Endothelial cell of umbilical vein (primary cell): ENCODE data around the gene CLDN16. TPM values are rescaled to one million over a fixed set of nuclear protein-coding genes. Genes with fewer than 3 reads are reported as not detected.
A peak's percentile ranks its signal among the peaks of the same experiment; 100 is the strongest.

Source experiments
- BruUV-seq: library from RNA; stranded (reverse); fragments of 400-500 nt; replicated peaks from 2 replicates; lab custom pipeline; 2021; lab: Mats Ljungman, UMichigan
- CTCF ChIA-PET: fragments of 300-600, 350-600 bp; sonication (Branson Sonifier 250); formaldehyde crosslinking; loops from one replicate; lab custom pipeline; 2021; ENCODE audit warnings: antibody characterized with exemption, inconsistent platforms; lab: Charles Lee
- POLR2A ChIA-PET: fragments of 300-600, 350-600 bp; sonication (Branson Sonifier 250); formaldehyde crosslinking; loops from one replicate; lab custom pipeline; 2021; ENCODE audit warnings: antibody characterized with exemption, inconsistent platforms; lab: Charles Lee
- DNase-seq: peaks from one replicate; pipeline ENCODE4 v3.0.0-alpha.2; 2011; ENCODE audit warnings: low read depth, low spot score
- FAIRE-seq: peaks from 2 replicates; lab custom pipeline; 2011; peaks lifted over from hg19 to GRCh38; lab: Jason Lieb, UNC
- H2AFZ ChIP-seq: 2 replicates; pipeline ENCODE4 v1.6.0; 2012; ENCODE audit warnings: low read depth, low read length, control low read depth, inconsistent platforms
- H3K27ac ChIP-seq: 2 replicates; pipeline ENCODE4 v1.5.1; 2011; ENCODE audit warnings: low read depth, mild to moderate bottlenecking, control low read depth, low read length, moderate library complexity; ENCODE audit not compliant: insufficient read depth
- H3K27me3 ChIP-seq, 2 experiments: 2 replicates each; pipeline versions ENCODE4 v1.6.0 to v1.6.1; 2011; ENCODE audit warnings: low read length in 2 of 2, mixed read lengths in 1 of 2; ENCODE audit not compliant: control insufficient read depth in 2 of 2, insufficient read depth in 2 of 2
- H3K36me3 ChIP-seq, 2 experiments: 2 replicates in 1 of 2; 3 replicates in 1 of 2; pipeline ENCODE4 v1.5.1; 2011; ENCODE audit warnings: low read length in 2 of 2, mild to moderate bottlenecking in 1 of 2, moderate library complexity in 1 of 2; ENCODE audit not compliant: control insufficient read depth in 2 of 2, insufficient read depth in 2 of 2; ENCODE audit errors: extremely low read depth in 1 of 2
- H3K4me1 ChIP-seq: 3 replicates; pipeline ENCODE4 v1.5.1; 2011; ENCODE audit warnings: mild to moderate bottlenecking, low read length; ENCODE audit not compliant: control insufficient read depth, insufficient read depth; ENCODE audit errors: extremely low read depth
- H3K4me2 ChIP-seq: 2 replicates; pipeline ENCODE4 v1.6.1; 2011; ENCODE audit warnings: low read length, control low read depth, mixed read lengths; ENCODE audit not compliant: insufficient read depth
- H3K4me3 ChIP-seq, 3 experiments: fragments of 200-600 bp in 1 of 3; sonication (generic), shearing (Covaris generic) in 1 of 3; replicated peaks in 1 of 3; 2 replicates each; pipeline ENCODE4 v1.5.1; 2011 to 2016; ENCODE audit warnings: control low read depth in 3 of 3, low read length in 3 of 3, mild to moderate bottlenecking in 2 of 3, inconsistent platforms in 1 of 3, low read depth in 1 of 3, moderate library complexity in 1 of 3; ENCODE audit not compliant: insufficient read depth in 1 of 3
- H3K79me2 ChIP-seq: 2 replicates; pipeline ENCODE4 v1.6.0; 2012; ENCODE audit warnings: low read length, inconsistent platforms; ENCODE audit not compliant: control insufficient read depth, insufficient read depth
- H3K9ac ChIP-seq: replicated peaks from 2 replicates; pipeline ENCODE3; 2011; ENCODE audit warnings: low read length, control low read depth; ENCODE audit not compliant: insufficient read depth; ENCODE audit errors: extremely low read depth
- H3K9me1 ChIP-seq: replicated peaks from 3 replicates; pipeline ENCODE4 v1.6.0; 2011; ENCODE audit warnings: mild to moderate bottlenecking, low read length; ENCODE audit not compliant: control insufficient read depth, insufficient read depth; ENCODE audit errors: extremely low read depth
- H3K9me3 ChIP-seq: replicated peaks from 2 replicates; pipeline ENCODE4 v1.5.1; 2012; ENCODE audit warnings: low read length, inconsistent platforms; ENCODE audit not compliant: control insufficient read depth, insufficient read depth
- H4K20me1 ChIP-seq: replicated peaks from 2 replicates; pipeline ENCODE3; 2011; ENCODE audit warnings: mild to moderate bottlenecking, low read length; ENCODE audit not compliant: control insufficient read depth, insufficient read depth; ENCODE audit errors: extremely low read depth
- EZH2 ChIP-seq: IDR thresholded peaks from 2 replicates; pipeline ENCODE4 v1.6.1; 2012; ENCODE audit warnings: borderline replicate concordance, low read depth, mild to moderate bottlenecking, moderate library complexity, low read length, inconsistent platforms; ENCODE audit not compliant: severe bottlenecking
- FOS ChIP-seq: IDR thresholded peaks from 2 replicates; pipeline ENCODE4 v1.6.1; 2011; ENCODE audit warnings: mild to moderate bottlenecking, low read length, moderate library complexity, borderline replicate concordance; ENCODE audit not compliant: insufficient read depth
- GATA2 ChIP-seq: IDR thresholded peaks from 2 replicates; pipeline ENCODE4 v1.7.0; 2011; ENCODE audit warnings: low read depth, mild to moderate bottlenecking, moderate library complexity, mixed read lengths, low read length; ENCODE audit not compliant: insufficient read length, insufficient read depth
- JUN ChIP-seq: IDR thresholded peaks from 2 replicates; pipeline ENCODE4 v1.6.1; 2011; ENCODE audit warnings: borderline replicate concordance, low read depth; ENCODE audit not compliant: insufficient read length, insufficient read depth
- MYC ChIP-seq: IDR thresholded peaks from one replicate; pipeline ENCODE4 v1.6.1; 2011; ENCODE audit warnings: mild to moderate bottlenecking, low read depth, low read length
- POLR2A ChIP-seq: IDR thresholded peaks from 2 replicates; pipeline ENCODE4 v1.6.1; 2012; ENCODE audit warnings: low read depth, mild to moderate bottlenecking, control low read depth, low read length
- POLR2AphosphoS5 ChIP-seq: IDR thresholded peaks from 2 replicates; pipeline ENCODE4 v1.6.1; 2012; ENCODE audit warnings: low read depth, mild to moderate bottlenecking, control low read depth, low read length, moderate library complexity; ENCODE audit not compliant: insufficient read depth
- dilution Hi-C: fragments of 300-500 bp; cut with MboI; formaldehyde crosslinking; loops from one replicate; pipeline ENCODE4 v1.15.0; 2019; ENCODE audit warnings: low sequenced_read_pairs; ENCODE audit not compliant: extremely low pct_ligation_motif_present
- intact Hi-C: fragments of 100-400 bp; cut with micrococcal nuclease; formaldehyde crosslinking; loops from one replicate; pipeline ENCODE4 v1.10.0; 2022
- polyA plus RNA-seq, 4 experiments: library from polyadenylated mRNA; depleted of rRNA in 3 of 4; stranded (reverse) in 3 of 4; unstranded in 1 of 4; fragments of >200 nt; gene quantifications; 2 replicates each; pipeline versions ENCODE4 v1.2.1 to v1.2.3, GENCODE V29; 2011 to 2012; ENCODE audit warnings: missing spikeins in 1 of 4
- total RNA-seq: library from RNA; stranded (reverse); gene quantifications from 2 replicates; pipeline ENCODE4 v1.2.3, GENCODE V29; 2021
- TF ChIP-seq, protein P1 (sequence below), 2 donors: IDR thresholded peaks; 1 replicate in 1 of 2; 2 replicates in 1 of 2; pipeline ENCODE4 v1.5.1; 2011; ENCODE audit warnings: low read length in 2 of 2, mild to moderate bottlenecking in 2 of 2, moderate library complexity in 2 of 2, control low read depth in 1 of 2, inconsistent platforms in 1 of 2, low read depth in 1 of 2; ENCODE audit not compliant: insufficient read depth in 1 of 2; ENCODE audit errors: extremely low read depth in 1 of 2
- TF ChIP-seq, protein P2 (sequence below): IDR thresholded peaks from 2 replicates; pipeline ENCODE4 v1.6.1; 2011; ENCODE audit not compliant: insufficient read depth, insufficient read length

Gene CLDN16
- total and polyA plus RNA-seq, 2 donors (not counting 3 experiments of a cell fraction or from before 2014, with no cell fraction given): 0.01 TPM; not detected in 1

DNA sequence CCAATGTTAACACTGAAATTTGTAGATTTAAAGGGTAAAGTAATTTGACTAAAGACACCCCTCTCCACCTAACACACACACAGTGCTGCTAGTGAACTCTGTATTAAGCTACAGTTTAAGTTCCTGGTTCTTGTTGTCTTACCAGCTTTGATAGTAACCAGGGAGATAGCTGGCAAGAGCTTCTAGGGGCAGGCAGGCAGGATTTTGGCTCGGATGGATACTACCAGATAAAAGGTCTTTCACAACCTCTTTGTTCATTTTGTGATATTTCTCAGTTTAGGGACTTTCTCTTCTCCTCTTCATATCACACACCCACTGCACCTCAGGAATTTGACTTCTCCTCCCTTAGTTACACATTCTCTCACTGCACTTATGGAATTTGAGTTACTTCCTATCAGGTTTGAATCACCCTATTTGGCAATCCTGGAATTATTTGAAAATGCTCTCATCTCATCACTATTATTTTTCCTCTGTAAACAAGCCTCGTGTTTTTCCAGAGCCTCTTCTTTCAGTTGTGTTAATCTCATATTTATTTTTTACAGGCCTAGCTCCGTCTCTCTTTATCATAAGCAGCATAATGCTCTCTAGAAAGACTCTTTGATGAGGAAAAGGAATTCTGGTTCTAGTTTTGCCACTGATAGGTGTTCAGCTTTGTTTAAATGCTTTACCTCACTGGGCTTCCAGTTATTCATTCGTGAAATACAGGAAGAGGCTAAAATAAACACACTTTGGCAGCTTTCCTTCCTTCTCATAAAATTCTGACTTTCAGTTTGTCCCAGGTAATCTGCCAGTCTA is 42.7 kb upstream of the CLDN16 start:
- Histone ChIP-seq H2AFZ (peak overlapping the region; percentile 83), H3K36me3 (no peaks in the 10 kb centered on the region), H4K20me1 (no peaks in the 10 kb centered on the region), H3K9ac (peak overlapping the region; percentile 76), H3K9me1 (no peaks in the 10 kb centered on the region), H3K27me3 (no peaks in the 10 kb centered on the region), H3K9me3 (no peaks in the 10 kb centered on the region), H3K27ac (peak overlapping the region; percentile 89), H3K4me1 (peaks cover 21% of the 10 kb centered on the region), H3K4me2 (peak overlapping the region; percentile 85), H3K79me2 (no peaks in the 10 kb centered on the region), H3K4me3 (peak overlapping the region in 1 of 3 experiments; percentile 48)
- CTCF ChIA-PET: interaction anchor here (0.7 to 2.4 kb wide), 13 partner anchors 10 to 384 kb away, joined by 3 to 27 read pairs (median 3); partner anchors contain the start of gene CLDN1
- FAIRE-seq (peak; percentile 83), DNase-seq (peak; percentile 75)
- intact Hi-C loops: loop anchor here (1.0 kb wide), 5 partner anchors 23 to 221 kb away; partner anchors contain the start of gene CLDN1
- no TSS peak for BruUV-seq
- POLR2A ChIA-PET: no interaction called here
- no peak for TF ChIP-seq MYC
- TF ChIP-seq EZH2: no peak
- TF ChIP-seq, protein P1, sequence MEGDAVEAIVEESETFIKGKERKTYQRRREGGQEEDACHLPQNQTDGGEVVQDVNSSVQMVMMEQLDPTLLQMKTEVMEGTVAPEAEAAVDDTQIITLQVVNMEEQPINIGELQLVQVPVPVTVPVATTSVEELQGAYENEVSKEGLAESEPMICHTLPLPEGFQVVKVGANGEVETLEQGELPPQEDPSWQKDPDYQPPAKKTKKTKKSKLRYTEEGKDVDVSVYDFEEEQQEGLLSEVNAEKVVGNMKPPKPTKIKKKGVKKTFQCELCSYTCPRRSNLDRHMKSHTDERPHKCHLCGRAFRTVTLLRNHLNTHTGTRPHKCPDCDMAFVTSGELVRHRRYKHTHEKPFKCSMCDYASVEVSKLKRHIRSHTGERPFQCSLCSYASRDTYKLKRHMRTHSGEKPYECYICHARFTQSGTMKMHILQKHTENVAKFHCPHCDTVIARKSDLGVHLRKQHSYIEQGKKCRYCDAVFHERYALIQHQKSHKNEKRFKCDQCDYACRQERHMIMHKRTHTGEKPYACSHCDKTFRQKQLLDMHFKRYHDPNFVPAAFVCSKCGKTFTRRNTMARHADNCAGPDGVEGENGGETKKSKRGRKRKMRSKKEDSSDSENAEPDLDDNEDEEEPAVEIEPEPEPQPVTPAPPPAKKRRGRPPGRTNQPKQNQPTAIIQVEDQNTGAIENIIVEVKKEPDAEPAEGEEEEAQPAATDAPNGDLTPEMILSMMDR (IDR thresholded peaks at IDR 0.05; ENCODE audit: extremely low read depth in 1 of 2, insufficient read depth in 1 of 2, low read depth in 1 of 2, low read length in 2 of 2): no peak
- TF ChIP-seq JUN: peak; percentile 46
- TF ChIP-seq FOS: peak; percentile 34
- no peak for TF ChIP-seq GATA2
- TF ChIP-seq POLR2A: peak; percentile 40
- peak; percentile 54 for TF ChIP-seq POLR2AphosphoS5
- TF ChIP-seq, protein P2, sequence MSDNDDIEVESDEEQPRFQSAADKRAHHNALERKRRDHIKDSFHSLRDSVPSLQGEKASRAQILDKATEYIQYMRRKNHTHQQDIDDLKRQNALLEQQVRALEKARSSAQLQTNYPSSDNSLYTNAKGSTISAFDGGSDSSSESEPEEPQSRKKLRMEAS: no peak
- dilution Hi-C loops: no loop called here
